CD4-positive, alpha-beta T cell (primary cell): Measurements from ENCODE around the gene TDG. TPM values are rescaled to one million over a fixed set of nuclear protein-coding genes. Genes with fewer than 3 reads are reported as not detected.

Source experiments
- ATAC-seq: fragments of 200-7000 bp; cut with Tn5 transposase; one replicate; pipeline ENCODE4 v1.10.0; 2022; ENCODE audit warnings: mild to moderate bottlenecking; ENCODE audit not compliant: poor library complexity
- CTCF ChIA-PET: fragments of 350-600 bp; sonication (Branson Sonifier 250); formaldehyde crosslinking; loops from one replicate; lab custom pipeline; 2021; ENCODE audit warnings: antibody characterized with exemption, inconsistent platforms; lab: Charles Lee
- POLR2A ChIA-PET: fragments of 350-600 bp; sonication (Branson Sonifier 250); formaldehyde crosslinking; loops from one replicate; lab custom pipeline; 2021; ENCODE audit warnings: antibody characterized with exemption, inconsistent platforms; lab: Charles Lee
- DNase-seq, 14 experiments: peaks; one replicate each; pipeline ENCODE4 v3.0.0-alpha.2; 2013 to 2020; ENCODE audit warnings: mixed read lengths in 2 of 14
- H3K27ac ChIP-seq, 2 donors: one replicate each; pipeline versions ENCODE4 v1.5.1 to v1.7.0; 2013; ENCODE audit warnings: low read length in 2 of 2, low read depth in 1 of 2, mild to moderate bottlenecking in 1 of 2
- H3K27me3 ChIP-seq, 2 experiments: 1 replicate in 1 of 2; 2 replicates in 1 of 2; pipeline versions ENCODE4 v1.6.1 to v1.7.0; 2013; ENCODE audit warnings: low read length in 2 of 2, control low read depth in 1 of 2, mild to moderate bottlenecking in 1 of 2, moderate library complexity in 1 of 2; ENCODE audit not compliant: insufficient read depth in 2 of 2, control insufficient read depth in 1 of 2
- H3K36me3 ChIP-seq: one replicate; pipeline ENCODE4 v1.6.1; 2013; ENCODE audit warnings: low read length, control low read depth; ENCODE audit not compliant: insufficient read depth
- H3K4me1 ChIP-seq: one replicate; pipeline ENCODE4 v1.6.1; 2013; ENCODE audit warnings: low read length, control low read depth; ENCODE audit not compliant: insufficient read depth
- H3K4me3 ChIP-seq: one replicate; pipeline ENCODE4 v1.5.1; 2013; ENCODE audit warnings: mild to moderate bottlenecking, low read length, moderate library complexity
- H3K9me3 ChIP-seq, 2 experiments: 1 replicate in 1 of 2; 2 replicates in 1 of 2; pipeline versions ENCODE4 v1.6.1 to v1.7.0; 2013; ENCODE audit warnings: low read length in 2 of 2, mild to moderate bottlenecking in 2 of 2, control low read depth in 1 of 2, moderate library complexity in 1 of 2; ENCODE audit not compliant: control insufficient read depth in 1 of 2, insufficient read depth in 1 of 2
- H3K27ac Mint-ChIP-seq: one replicate; pipeline ENCODE4 v1.8.0; 2020; ENCODE audit warnings: mixed read lengths
- H3K27me3 Mint-ChIP-seq: one replicate; pipeline ENCODE4 v1.8.0; 2021; ENCODE audit warnings: mixed read lengths
- H3K36me3 Mint-ChIP-seq: one replicate; pipeline ENCODE4 v1.8.0; 2021; ENCODE audit warnings: low read depth, mixed read lengths
- H3K4me1 Mint-ChIP-seq: one replicate; pipeline ENCODE4 v1.8.0; 2021; ENCODE audit warnings: low read depth, mixed read lengths
- H3K4me3 Mint-ChIP-seq: one replicate; pipeline ENCODE4 v1.8.0; 2020; ENCODE audit warnings: mild to moderate bottlenecking, mixed read lengths
- H3K9me3 Mint-ChIP-seq: one replicate; pipeline ENCODE4 v1.8.0; 2020; ENCODE audit warnings: mixed read lengths
- intact Hi-C, 2 experiments: fragments of 100-400 bp; cut with DNase I in 1 of 2; cut with micrococcal nuclease in 1 of 2; formaldehyde crosslinking; loops; one replicate each; pipeline versions ENCODE4 v1.15.1 to v1.9.0; 2023 to 2025; cut with DNase I, micrococcal nuclease
- total RNA-seq, 174 experiments: library from RNA in 2 of 174; stranded (reverse) in 2 of 174; gene quantifications; one replicate each; pipeline ENCODE4 v1.2.3 and lab custom pipeline; 2021 to 2026
- TF ChIP-seq, protein P1 (sequence below): fragments of 200-600 bp; IDR thresholded peaks from one replicate; pipeline ENCODE4 v1.8.0; 2022; ENCODE audit warnings: antibody characterized with exemption, mild to moderate bottlenecking

The TDG gene
- total RNA-seq, 2 experiments from 2014 or later: 27.5 to 29.6 TPM

DNA sequence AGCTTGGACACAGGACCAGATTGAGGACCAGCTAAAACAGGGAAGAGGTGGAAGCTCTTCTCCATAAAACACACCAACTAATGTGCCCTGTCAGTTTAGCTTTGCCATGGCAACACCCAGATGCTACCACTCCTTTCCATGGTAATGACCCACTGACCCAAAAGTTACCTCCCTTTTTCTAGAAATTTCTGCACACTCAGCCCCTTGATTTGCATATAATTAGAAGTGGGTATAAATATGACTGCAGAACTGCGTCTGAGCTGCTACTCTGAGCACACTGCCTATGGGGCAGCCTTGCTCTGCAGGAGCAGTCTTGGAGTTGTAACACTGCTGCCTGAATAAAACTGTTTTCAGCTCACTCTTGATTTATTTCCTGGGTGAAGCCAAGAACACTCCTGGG is 3.2 kb upstream of the TDG start:
- intact Hi-C loops: loop anchor here (10.0 kb wide), 3 partner anchors 102 to 1272 kb away; partner anchors contain the start of genes APPL2 (in 1 of the 2) and HCFC2 (in 1 of the 2)
- no peak for DNase-seq
- Histone ChIP-seq H3K27me3 (no peaks in the 10 kb centered on the region), H3K9me3 (no peaks in the 10 kb centered on the region), H3K4me1 (peaks cover 24% of the 10 kb centered on the region), H3K36me3 (no peaks in the 10 kb centered on the region), H3K4me3 (no peak overlapping the region), H3K27ac (no peak overlapping the region)
- no peaks in the 10 kb centered on the region for H3K9me3 Mint-ChIP-seq
- ChIA-PET CTCF (no interaction called here), POLR2A (interaction anchor here (6.9 kb wide), 1 partner anchor 34 kb away, joined by 213 read pairs; the partner anchor contains the start of gene HSP90B1)
- no peak for ATAC-seq
- H3K27ac Mint-ChIP-seq: peak overlapping the region; percentile 59
- H3K4me1 Mint-ChIP-seq: peaks cover 36% of the 10 kb centered on the region
- H3K4me3 Mint-ChIP-seq: peak overlapping the region; percentile 38
- H3K36me3 Mint-ChIP-seq: peaks cover 20% of the 10 kb centered on the region
- H3K27me3 Mint-ChIP-seq: no peaks in the 10 kb centered on the region
- TF ChIP-seq, protein P1, sequence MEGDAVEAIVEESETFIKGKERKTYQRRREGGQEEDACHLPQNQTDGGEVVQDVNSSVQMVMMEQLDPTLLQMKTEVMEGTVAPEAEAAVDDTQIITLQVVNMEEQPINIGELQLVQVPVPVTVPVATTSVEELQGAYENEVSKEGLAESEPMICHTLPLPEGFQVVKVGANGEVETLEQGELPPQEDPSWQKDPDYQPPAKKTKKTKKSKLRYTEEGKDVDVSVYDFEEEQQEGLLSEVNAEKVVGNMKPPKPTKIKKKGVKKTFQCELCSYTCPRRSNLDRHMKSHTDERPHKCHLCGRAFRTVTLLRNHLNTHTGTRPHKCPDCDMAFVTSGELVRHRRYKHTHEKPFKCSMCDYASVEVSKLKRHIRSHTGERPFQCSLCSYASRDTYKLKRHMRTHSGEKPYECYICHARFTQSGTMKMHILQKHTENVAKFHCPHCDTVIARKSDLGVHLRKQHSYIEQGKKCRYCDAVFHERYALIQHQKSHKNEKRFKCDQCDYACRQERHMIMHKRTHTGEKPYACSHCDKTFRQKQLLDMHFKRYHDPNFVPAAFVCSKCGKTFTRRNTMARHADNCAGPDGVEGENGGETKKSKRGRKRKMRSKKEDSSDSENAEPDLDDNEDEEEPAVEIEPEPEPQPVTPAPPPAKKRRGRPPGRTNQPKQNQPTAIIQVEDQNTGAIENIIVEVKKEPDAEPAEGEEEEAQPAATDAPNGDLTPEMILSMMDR: no peak

DNA sequence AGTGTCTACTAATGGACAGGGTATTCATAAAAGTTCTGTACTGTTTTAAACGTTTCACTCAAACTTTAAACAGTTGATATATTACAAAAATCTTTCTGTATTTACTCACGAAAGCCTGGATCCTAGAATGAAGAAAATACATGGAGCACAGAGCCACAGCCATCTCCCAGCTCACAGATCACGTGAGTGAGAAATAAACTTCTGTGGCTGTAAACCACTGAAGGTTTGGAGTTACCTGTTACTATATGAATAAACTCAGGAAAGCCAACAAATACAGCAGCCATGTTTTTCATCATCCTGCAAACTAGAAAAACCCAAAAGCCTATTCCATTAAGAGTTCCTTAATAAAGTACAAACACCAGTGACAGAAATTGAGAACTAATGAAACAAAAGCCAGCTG is 867 bp upstream of the TDG start:
- Mint-ChIP-seq H3K27ac (peak overlapping the region; percentile 95), H3K36me3 (peaks cover 39% of the 10 kb centered on the region), H3K4me3 (peak overlapping the region; percentile 94), H3K27me3 (no peaks in the 10 kb centered on the region), H3K4me1 (peaks cover 52% of the 10 kb centered on the region), H3K9me3 (no peaks in the 10 kb centered on the region)
- TF ChIP-seq, protein P1: no peak
- ChIA-PET POLR2A (interaction anchor here (1.2 to 6.9 kb wide), 9 partner anchors 8 to 125 kb away, joined by 4 to 213 read pairs (median 20); partner anchors contain the start of genes HCFC2 and HSP90B1), CTCF (interaction anchor here (2.5 kb wide), 1 partner anchor 10 kb away, joined by 20 read pairs; a partner anchor contains a TSS)
- Histone ChIP-seq H3K4me1 (peaks cover 26% of the 10 kb centered on the region), H3K9me3 (no peaks in the 10 kb centered on the region), H3K27me3 (no peaks in the 10 kb centered on the region), H3K4me3 (peak overlapping the region; percentile 62), H3K27ac (peak overlapping the region; percentile 74 to 91), H3K36me3 (peaks cover 9% of the 10 kb centered on the region)
- intact Hi-C loops: loop anchor here (1.0 to 10.0 kb wide), 8 partner anchors 8 to 1270 kb away; partner anchors contain the start of genes HCFC2 (in 2 of the 2), HSP90B1 (in 2 of the 2), APPL2 (in 1 of the 2) and NT5DC3 (in 1 of the 2)
- DNase-seq (no peak), ATAC-seq (no peak)

DNA sequence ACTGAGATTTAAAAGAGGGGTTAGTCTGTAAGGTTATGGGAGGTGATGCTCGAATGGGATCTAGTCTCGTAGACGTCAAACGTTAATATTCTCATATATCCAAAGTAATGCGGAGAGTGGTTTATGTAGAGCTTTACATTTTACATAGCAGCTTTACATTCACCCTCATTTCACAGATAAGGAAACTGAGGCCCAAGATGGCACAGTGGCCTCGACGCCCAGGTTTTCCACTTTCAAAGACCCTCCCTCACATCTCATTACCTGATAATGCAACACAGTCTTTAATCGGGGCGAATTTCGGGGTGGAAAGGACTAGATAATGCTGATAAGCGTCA is 450 bp upstream of the TDG start:
- no peaks in the 10 kb centered on the region for H3K27me3 Mint-ChIP-seq
- intact Hi-C loops: loop anchor here (1.0 to 10.0 kb wide), 8 partner anchors 8 to 1270 kb away; partner anchors contain the start of genes HCFC2 (in 2 of the 2), HSP90B1 (in 2 of the 2), APPL2 (in 1 of the 2) and NT5DC3 (in 1 of the 2)
- no peaks in the 10 kb centered on the region for H3K9me3 Mint-ChIP-seq
- H3K27ac ChIP-seq: peak overlapping the region; percentile 74 to 91
- no peaks in the 10 kb centered on the region for H3K9me3 ChIP-seq
- peak overlapping the region; percentile 62 for H3K4me3 ChIP-seq
- H3K36me3 ChIP-seq: peaks cover 9% of the 10 kb centered on the region
- ChIA-PET CTCF (interaction anchor here (0.6 to 2.5 kb wide), 2 partner anchors 10 to 36 kb away, joined by 6 to 20 read pairs; partner anchors contain the start of gene HSP90B1), POLR2A (interaction anchor here (0.7 to 6.9 kb wide), 16 partner anchors 9 to 173 kb away, joined by 3 to 213 read pairs (median 8); partner anchors contain the start of genes HCFC2, HSP90B1, NFYB and NT5DC3)
- no peak for DNase-seq
- no peaks in the 10 kb centered on the region for H3K27me3 ChIP-seq
- peaks cover 39% of the 10 kb centered on the region for H3K36me3 Mint-ChIP-seq
- peaks cover 29% of the 10 kb centered on the region for H3K4me1 ChIP-seq
- H3K4me1 Mint-ChIP-seq: peaks cover 56% of the 10 kb centered on the region
- peak overlapping the region; percentile 95 for H3K27ac Mint-ChIP-seq
- ATAC-seq: no peak
- TF ChIP-seq, protein P1: no peak
- H3K4me3 Mint-ChIP-seq: peak overlapping the region; percentile 94
